Calu3 (cell line): Measurements from ENCODE around the gene DIP2A. TPM values are rescaled to one million over a fixed set of nuclear protein-coding genes. Genes with fewer than 3 reads are reported as not detected.

Source experiments
- BruUV-seq: library from RNA; stranded (reverse); fragments of 400-500 nt; replicated peaks from 2 replicates; lab custom pipeline; 2021; lab: Mats Ljungman, UMichigan
- CTCF ChIA-PET: fragments of 300-600 bp; sonication (Branson Sonifier 250); formaldehyde crosslinking; loops from one replicate; lab custom pipeline; 2022; ENCODE audit warnings: antibody characterized with exemption; lab: Charles Lee
- DNase-seq: peaks from one replicate; pipeline ENCODE4 v3.0.0; 2022
- H3K27ac Mint-ChIP-seq: one replicate; pipeline ENCODE4 v1.8.0; 2022; ENCODE audit warnings: mixed read lengths; ENCODE audit not compliant: unreplicated experiment
- H3K27me3 Mint-ChIP-seq: one replicate; pipeline ENCODE4 v1.8.0; 2022; ENCODE audit warnings: mixed read lengths; ENCODE audit not compliant: unreplicated experiment
- H3K36me3 Mint-ChIP-seq: one replicate; pipeline ENCODE4 v1.8.0; 2022; ENCODE audit warnings: mild to moderate bottlenecking, moderate library complexity, mixed read lengths; ENCODE audit not compliant: insufficient read depth, unreplicated experiment
- H3K4me1 Mint-ChIP-seq: one replicate; pipeline ENCODE4 v1.8.0; 2022; ENCODE audit warnings: mild to moderate bottlenecking, low read depth, mixed read lengths; ENCODE audit not compliant: unreplicated experiment
- H3K4me3 Mint-ChIP-seq: one replicate; pipeline ENCODE4 v1.8.0; 2022; ENCODE audit warnings: mild to moderate bottlenecking, low read depth, moderate library complexity, mixed read lengths; ENCODE audit not compliant: unreplicated experiment
- H3K9me3 Mint-ChIP-seq: one replicate; pipeline ENCODE4 v1.8.0; 2022; ENCODE audit warnings: low read depth, mixed read lengths; ENCODE audit not compliant: unreplicated experiment
- CTCF ChIP-seq: fragments of 200-600 bp; IDR thresholded peaks from one replicate; pipeline ENCODE4 v1.8.0; 2022; ENCODE audit warnings: antibody characterized with exemption; ENCODE audit not compliant: unreplicated experiment
- intact Hi-C: fragments of 100-400 bp; cut with micrococcal nuclease; formaldehyde crosslinking; loops from one replicate; pipeline ENCODE4 v1.10.0; 2022; ENCODE audit not compliant: unreplicated experiment
- total RNA-seq: library from RNA; stranded (reverse); gene quantifications from 2 replicates; pipeline ENCODE4 v1.2.3, GENCODE V29; 2022

Gene DIP2A
- total RNA-seq, 1 experiment from 2014 or later = 29.3 TPM

GRCh38 chr21:46617267-46618051 is 158.8 kb downstream of the DIP2A start:
- Mint-ChIP-seq H3K27ac (no peak overlapping the region), H3K4me3 (no peak overlapping the region), H3K36me3 (no peaks in the 10 kb centered on the region), H3K9me3 (peaks cover 3% of the 10 kb centered on the region), H3K27me3 (no peaks in the 10 kb centered on the region), H3K4me1 (peaks cover 11% of the 10 kb centered on the region)
- CTCF ChIA-PET = no interaction called here
- no peak for DNase-seq
- no TSS peak for BruUV-seq
- intact Hi-C loops = no loop called here
- no peak for TF ChIP-seq CTCF

GRCh38 chr21:46618738-46619379 is 160.2 kb downstream of the DIP2A start:
- no peak overlapping the region for H3K4me3 Mint-ChIP-seq
- no peak for TF ChIP-seq CTCF
- H3K27me3 Mint-ChIP-seq = no peaks in the 10 kb centered on the region
- H3K36me3 Mint-ChIP-seq = no peaks in the 10 kb centered on the region
- BruUV-seq = no TSS peak
- H3K9me3 Mint-ChIP-seq = peaks cover 3% of the 10 kb centered on the region
- CTCF ChIA-PET = no interaction called here
- intact Hi-C loops = no loop called here
- DNase-seq = no peak
- no peak overlapping the region for H3K27ac Mint-ChIP-seq
- peaks cover 11% of the 10 kb centered on the region for H3K4me1 Mint-ChIP-seq

Other genes starting within 250 kb of the DIP2A start
- 53.3 and 55.1 TPM in 2 replicates for gene LSS, start 230.1 kb upstream of the DIP2A start, total RNA-seq
- gene MCM3AP, start 173.3 kb upstream of the DIP2A start, total RNA-seq = 64.1 and 66.5 TPM in 2 replicates
- gene YBEY, start 172.5 kb upstream of the DIP2A start, total RNA-seq = 10.4 and 11.3 TPM in 2 replicates
- gene C21orf58, start 135.0 kb upstream of the DIP2A start, total RNA-seq = 23.4 and 28.2 TPM in 2 replicates
- gene PCNT, start 134.7 kb upstream of the DIP2A start, total RNA-seq = 32.2 and 34.3 TPM in 2 replicates
- not detected in 2 replicates for gene S100B, start 146.2 kb downstream of the DIP2A start, total RNA-seq
- gene PRMT2, start 176.8 kb downstream of the DIP2A start, total RNA-seq = 47.5 and 59.4 TPM in 2 replicates